Gastrocnemius medialis (tissue), 4 donors: ENCODE results near the gene IGF2BP1. TPM values are rescaled to one million over a fixed set of nuclear protein-coding genes. Genes with fewer than 3 reads are reported as not detected.
"Not testable (repeated sequence)": the region's sequence is repeated elsewhere in the genome, so short reads cannot be mapped to it uniquely, and the experiment has no call there.

Experiments used
- ATAC-seq, 2 donors: fragments of 150-250 bp; one replicate each; pipeline ENCODE4 v1.9.1; 2016
- DNase-seq, 2 donors: peaks; one replicate each; pipeline ENCODE4 v3.0.0-alpha.2; 2019
- H3K27ac ChIP-seq, 4 donors: fragments of 200-600 bp; sonication (generic); 1 replicate in 1 of 4; 2 replicates in 3 of 4; pipeline ENCODE4 v1.5.1; 2016 to 2018; ENCODE audit warnings: mild to moderate bottlenecking in 2 of 4, moderate library complexity in 1 of 4
- H3K27me3 ChIP-seq, 3 donors: fragments of 200-600 bp; sonication (generic) in 2 of 3; 1 replicate in 1 of 3; 2 replicates in 2 of 3; pipeline versions ENCODE4 v1.5.1 to v1.6.0; 2016 to 2019; ENCODE audit warnings: mild to moderate bottlenecking in 1 of 3, moderate library complexity in 1 of 3
- H3K36me3 ChIP-seq, 2 donors: fragments of 200-600 bp; sonication (generic) in 1 of 2; one replicate each; pipeline ENCODE4 v1.5.1; 2017 to 2018
- H3K4me1 ChIP-seq, 2 donors: fragments of 200-600 bp; sonication (generic) in 1 of 2; one replicate each; pipeline ENCODE4 v1.5.1; 2016 to 2017; ENCODE audit warnings: mild to moderate bottlenecking in 2 of 2
- H3K4me3 ChIP-seq, 4 donors: fragments of 200-600 bp; sonication (generic) in 3 of 4; 1 replicate in 1 of 4; 2 replicates in 3 of 4; pipeline ENCODE4 v1.5.1; 2016 to 2019; ENCODE audit warnings: mild to moderate bottlenecking in 2 of 4
- H3K9me3 ChIP-seq, 3 donors: fragments of 200-600 bp; sonication (generic) in 2 of 3; 1 replicate in 1 of 3; 2 replicates in 2 of 3; pipeline ENCODE4 v1.5.1; 2016 to 2019
- POLR2A ChIP-seq, 2 donors: fragments of 450-650 bp; IDR thresholded peaks; one replicate each; pipeline ENCODE4 v1.6.1; 2017; ENCODE audit warnings: antibody characterized with exemption in 2 of 2, mild to moderate bottlenecking in 2 of 2, moderate library complexity in 2 of 2
- in situ Hi-C, 4 donors: fragments of 200-750 bp; cut with MboI; loops; one replicate each; pipeline versions ENCODE4 v1.15.0 to v1.8.0; 2017; ENCODE audit warnings: low sequenced_read_pairs in 4 of 4
- intact Hi-C: fragments of 100-400 bp; cut with DNase I; formaldehyde crosslinking; loops from one replicate; pipeline ENCODE4 v1.15.1; 2023; ENCODE audit warnings: low total_unique reads
- total RNA-seq, 4 donors: library from RNA; depleted of rRNA; stranded (reverse); fragments of >200 nt; gene quantifications; one replicate each; pipeline versions ENCODE4 v1.1.0 to v1.2.3, GENCODE V29; 2016
- TF ChIP-seq, protein P1 (sequence below), 5 experiments: fragments of 450-650 bp in 3 of 5; fragments of 200-600 bp in 2 of 5; sonication (generic) in 2 of 5; IDR thresholded peaks in 4 of 5; conservative IDR thresholded peaks in 1 of 5; 1 replicate in 4 of 5; 2 replicates in 1 of 5; pipeline ENCODE4 v1.5.1; 2016 to 2019; ENCODE audit warnings: antibody characterized with exemption in 5 of 5, mild to moderate bottlenecking in 3 of 5, moderate library complexity in 3 of 5

Gene IGF2BP1
- total RNA-seq, 4 donors from 2014 or later = not detected

DNA sequence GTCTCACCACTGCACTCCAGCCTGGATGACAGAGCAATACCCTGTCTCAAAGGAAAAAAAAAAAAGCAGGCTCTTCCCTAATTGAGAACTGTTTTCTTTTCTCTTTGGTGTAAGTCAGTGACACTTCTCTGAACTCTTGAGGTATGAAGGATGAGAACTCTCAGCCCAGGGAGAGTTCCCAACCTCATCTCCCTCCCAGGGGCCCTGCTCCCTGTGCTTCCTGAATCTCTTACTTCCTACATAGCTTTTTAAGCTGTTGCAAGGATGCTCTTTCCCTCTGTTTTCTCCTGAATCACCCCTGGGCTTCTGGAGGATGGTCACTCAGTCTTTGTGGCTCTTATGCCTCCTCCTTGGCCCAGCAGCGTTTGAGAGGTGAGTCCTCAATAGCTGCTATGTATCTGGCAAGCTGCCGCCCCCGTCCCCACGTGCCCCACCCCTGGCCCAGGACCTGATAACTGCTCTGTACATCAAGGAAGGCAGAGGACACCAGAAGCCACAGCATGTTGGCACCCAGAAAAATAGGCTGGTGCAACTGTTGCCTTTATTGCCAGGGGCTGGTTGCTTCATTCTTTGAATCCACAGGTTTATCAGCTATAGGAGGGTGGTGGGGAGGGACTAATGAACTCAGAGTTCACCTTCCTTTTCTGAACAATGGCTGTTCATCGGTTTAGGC is 24.0 kb downstream of the IGF2BP1 start:
- H3K36me3 ChIP-seq = no peaks in the 10 kb centered on the region
- H3K4me1 ChIP-seq = no peaks in the 10 kb centered on the region
- no peak for TF ChIP-seq POLR2A (IDR thresholded peaks at IDR 0.05)
- TF ChIP-seq, protein P1, sequence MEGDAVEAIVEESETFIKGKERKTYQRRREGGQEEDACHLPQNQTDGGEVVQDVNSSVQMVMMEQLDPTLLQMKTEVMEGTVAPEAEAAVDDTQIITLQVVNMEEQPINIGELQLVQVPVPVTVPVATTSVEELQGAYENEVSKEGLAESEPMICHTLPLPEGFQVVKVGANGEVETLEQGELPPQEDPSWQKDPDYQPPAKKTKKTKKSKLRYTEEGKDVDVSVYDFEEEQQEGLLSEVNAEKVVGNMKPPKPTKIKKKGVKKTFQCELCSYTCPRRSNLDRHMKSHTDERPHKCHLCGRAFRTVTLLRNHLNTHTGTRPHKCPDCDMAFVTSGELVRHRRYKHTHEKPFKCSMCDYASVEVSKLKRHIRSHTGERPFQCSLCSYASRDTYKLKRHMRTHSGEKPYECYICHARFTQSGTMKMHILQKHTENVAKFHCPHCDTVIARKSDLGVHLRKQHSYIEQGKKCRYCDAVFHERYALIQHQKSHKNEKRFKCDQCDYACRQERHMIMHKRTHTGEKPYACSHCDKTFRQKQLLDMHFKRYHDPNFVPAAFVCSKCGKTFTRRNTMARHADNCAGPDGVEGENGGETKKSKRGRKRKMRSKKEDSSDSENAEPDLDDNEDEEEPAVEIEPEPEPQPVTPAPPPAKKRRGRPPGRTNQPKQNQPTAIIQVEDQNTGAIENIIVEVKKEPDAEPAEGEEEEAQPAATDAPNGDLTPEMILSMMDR (IDR thresholded peaks at IDR 0.05 in 4 of 5, conservative IDR thresholded peaks at IDR 0.05 in 1 of 5) = no peak
- DNase-seq = no peak
- no peak overlapping the region for H3K4me3 ChIP-seq
- no peaks in the 10 kb centered on the region for H3K9me3 ChIP-seq
- H3K27me3 ChIP-seq = peaks cover 19 to 29% (median 25%) of the 10 kb centered on the region in 3 donors
- intact Hi-C loops = no loop called here
- in situ Hi-C loops = loop anchor here in 1 of 4 donors (25.0 kb wide), 1 partner anchor 284 kb away; the partner anchor contains the start of gene HOXB13
- ATAC-seq = no peak
- no peak overlapping the region for H3K27ac ChIP-seq

GRCh38 chr17:49021768-49022103 is 24.6 kb downstream of the IGF2BP1 start:
- no peak for DNase-seq
- Histone ChIP-seq H3K36me3 (no peaks in the 10 kb centered on the region), H3K4me1 (no peaks in the 10 kb centered on the region), H3K4me3 (no peak overlapping the region), H3K9me3 (no peaks in the 10 kb centered on the region), H3K27ac (no peak overlapping the region), H3K27me3 (peaks cover 17 to 26% (median 20%) of the 10 kb centered on the region in 3 donors)
- intact Hi-C loops = no loop called here
- no peak for ATAC-seq
- in situ Hi-C loops = loop anchor here in 1 of 4 donors (25.0 kb wide), 1 partner anchor 284 kb away; the partner anchor contains the start of gene HOXB13
- no peak for TF ChIP-seq POLR2A (IDR thresholded peaks at IDR 0.05)
- TF ChIP-seq, protein P1 (IDR thresholded peaks at IDR 0.05 in 4 of 5, conservative IDR thresholded peaks at IDR 0.05 in 1 of 5) = no peak

DNA sequence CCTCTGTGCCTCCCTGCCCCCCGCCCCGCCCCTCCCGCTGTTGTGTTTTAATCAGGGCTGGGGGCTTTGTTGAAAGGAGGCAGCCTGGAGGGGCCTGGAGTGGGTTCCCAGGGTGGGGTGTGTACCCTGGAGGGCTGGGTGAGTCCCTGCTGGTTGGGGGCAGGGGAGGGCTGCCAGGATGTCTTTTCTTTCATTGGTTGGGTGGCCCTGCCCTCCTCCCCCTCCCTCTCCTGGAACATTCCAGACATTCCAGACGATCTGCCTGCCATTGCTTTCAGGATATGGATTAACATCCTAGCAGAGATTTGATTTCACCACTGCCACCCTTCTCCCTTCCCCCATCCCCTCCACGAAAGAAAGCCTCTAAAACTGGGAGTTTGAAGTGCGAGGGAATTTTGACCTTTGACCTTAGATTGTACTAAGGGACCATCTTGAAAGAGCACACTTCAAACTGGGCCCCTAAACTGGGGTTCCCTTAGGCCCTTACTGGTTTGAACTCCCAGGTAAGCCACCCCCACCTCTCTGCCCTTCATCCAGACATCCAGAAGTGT is 25.3 kb downstream of the IGF2BP1 start:
- H3K27me3 ChIP-seq = peaks cover 11 to 19% (median 13%) of the 10 kb centered on the region in 3 donors
- intact Hi-C loops (no loop called here), in situ Hi-C loops (loop anchor here in 1 of 4 donors (25.0 kb wide), 1 partner anchor 285 kb away; the partner anchor contains the start of gene HOXB13)

GRCh38 chr17:49024523-49024922 is 27.3 kb downstream of the IGF2BP1 start:
- Histone ChIP-seq H3K27me3 (peaks cover 0 to 6% (median 6%) of the 10 kb centered on the region in 3 donors), H3K4me3 (no peak overlapping the region), H3K36me3 (no peaks in the 10 kb centered on the region), H3K9me3 (no peaks in the 10 kb centered on the region), H3K4me1 (no peaks in the 10 kb centered on the region), H3K27ac (no peak overlapping the region)
- in situ Hi-C loops = loop anchor here in 1 of 4 donors (25.0 kb wide), 1 partner anchor 287 kb away; the partner anchor contains the start of gene HOXB13
- TF ChIP-seq, protein P1 (IDR thresholded peaks at IDR 0.05 in 4 of 5, conservative IDR thresholded peaks at IDR 0.05 in 1 of 5) = no peak
- no peak for TF ChIP-seq POLR2A (IDR thresholded peaks at IDR 0.05)
- DNase-seq (no peak), ATAC-seq (no peak)
- intact Hi-C loops = no loop called here

More for the DNA sequence above, 25.3 kb downstream of the IGF2BP1 start:
- no peak overlapping the region for H3K4me3 ChIP-seq
- no peak overlapping the region for H3K27ac ChIP-seq
- ATAC-seq (no peak), DNase-seq (no peak)
- TF ChIP-seq POLR2A (IDR thresholded peaks at IDR 0.05) = no peak
- TF ChIP-seq, protein P1 (IDR thresholded peaks at IDR 0.05 in 4 of 5, conservative IDR thresholded peaks at IDR 0.05 in 1 of 5) = no peak
- no peaks in the 10 kb centered on the region for H3K36me3 ChIP-seq
- H3K9me3 ChIP-seq = no peaks in the 10 kb centered on the region
- no peaks in the 10 kb centered on the region for H3K4me1 ChIP-seq

- H3K9me3 ChIP-seq, H3K27me3 ChIP-seq, H3K4me3 ChIP-seq, ATAC-seq, H3K4me1 ChIP-seq, intact Hi-C loops, H3K36me3 ChIP-seq, H3K27ac ChIP-seq, DNase-seq: not testable (repeated sequence)
- in situ Hi-C loops = loop anchor here in 2 of 4 donors (25.0 kb wide), 2 partner anchors 214 to 314 kb away; partner anchors contain the start of genes PRAC1 (in 1 of the 2), PRAC2 (in 1 of the 2) and TTLL6 (in 1 of the 2)
These were observed 29.3 kb downstream of the IGF2BP1 start for GRCh38 chr17:49026447-49026846.
